ENCODE measurements around the gene COX14.

Gene COX14

DNA sequence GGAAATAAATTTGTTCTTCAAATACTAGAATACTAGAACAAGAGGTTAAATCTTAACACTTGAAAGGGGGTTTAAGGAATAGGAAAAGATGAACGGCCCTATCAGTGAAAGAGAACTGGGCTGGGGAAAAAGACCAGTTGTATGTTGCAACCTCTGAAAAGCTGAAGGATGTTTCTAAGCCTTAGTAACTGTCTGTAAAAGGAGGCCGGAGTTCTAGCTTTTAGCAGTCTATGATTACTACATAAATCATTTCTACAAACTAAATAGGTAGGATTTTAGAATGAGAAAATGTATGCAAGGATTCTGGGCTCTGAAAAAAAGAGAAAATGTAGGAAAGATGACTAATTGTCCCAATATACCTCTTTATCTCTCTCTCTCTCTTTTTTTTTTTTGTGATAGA lies 50.2 kb downstream of the COX14 start:
- TF ChIP-seq, protein P1, sequence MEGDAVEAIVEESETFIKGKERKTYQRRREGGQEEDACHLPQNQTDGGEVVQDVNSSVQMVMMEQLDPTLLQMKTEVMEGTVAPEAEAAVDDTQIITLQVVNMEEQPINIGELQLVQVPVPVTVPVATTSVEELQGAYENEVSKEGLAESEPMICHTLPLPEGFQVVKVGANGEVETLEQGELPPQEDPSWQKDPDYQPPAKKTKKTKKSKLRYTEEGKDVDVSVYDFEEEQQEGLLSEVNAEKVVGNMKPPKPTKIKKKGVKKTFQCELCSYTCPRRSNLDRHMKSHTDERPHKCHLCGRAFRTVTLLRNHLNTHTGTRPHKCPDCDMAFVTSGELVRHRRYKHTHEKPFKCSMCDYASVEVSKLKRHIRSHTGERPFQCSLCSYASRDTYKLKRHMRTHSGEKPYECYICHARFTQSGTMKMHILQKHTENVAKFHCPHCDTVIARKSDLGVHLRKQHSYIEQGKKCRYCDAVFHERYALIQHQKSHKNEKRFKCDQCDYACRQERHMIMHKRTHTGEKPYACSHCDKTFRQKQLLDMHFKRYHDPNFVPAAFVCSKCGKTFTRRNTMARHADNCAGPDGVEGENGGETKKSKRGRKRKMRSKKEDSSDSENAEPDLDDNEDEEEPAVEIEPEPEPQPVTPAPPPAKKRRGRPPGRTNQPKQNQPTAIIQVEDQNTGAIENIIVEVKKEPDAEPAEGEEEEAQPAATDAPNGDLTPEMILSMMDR (conservative IDR thresholded peaks at IDR 0.05), result no peak
- no peak overlapping the region for H3K27ac ChIP-seq

DNA sequence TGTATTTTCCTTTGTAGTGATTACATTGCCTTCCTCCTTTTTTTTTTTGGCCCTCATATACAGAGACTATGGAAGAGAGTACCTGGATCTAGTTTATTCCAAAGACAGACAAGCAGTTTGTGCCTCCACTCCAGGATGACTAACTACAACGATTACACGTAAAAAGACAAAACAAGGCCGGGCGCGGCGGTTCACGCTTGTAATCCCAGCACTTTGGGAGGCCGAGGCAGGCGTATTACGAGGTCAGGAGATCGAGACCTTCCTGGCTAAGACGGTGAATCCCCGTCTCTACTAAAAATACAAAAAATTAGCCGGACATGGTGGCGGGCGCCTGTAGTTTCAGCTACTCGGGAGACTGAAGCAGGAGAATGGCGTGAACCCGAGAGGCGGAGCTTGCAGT lies 52.9 kb downstream of the COX14 start:
- no peak overlapping the region for H3K27ac ChIP-seq
- TF ChIP-seq, protein P1 (conservative IDR thresholded peaks at IDR 0.05), result no peak

DNA sequence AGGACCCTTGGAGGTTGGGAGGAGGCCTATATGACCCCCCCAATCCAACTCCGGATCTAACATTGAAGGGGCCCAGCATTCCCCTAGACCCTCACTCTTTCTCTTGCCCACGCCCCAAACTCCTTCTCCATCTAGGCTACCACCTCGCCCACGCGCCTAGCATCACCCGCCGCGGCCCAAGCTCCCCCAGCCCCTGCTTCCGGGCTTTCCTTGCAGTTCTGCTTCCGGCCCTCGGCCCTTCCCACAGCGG lies 54.7 kb downstream of the COX14 start:
- peak overlapping the region; percentile 87 for H3K27ac ChIP-seq

DNA sequence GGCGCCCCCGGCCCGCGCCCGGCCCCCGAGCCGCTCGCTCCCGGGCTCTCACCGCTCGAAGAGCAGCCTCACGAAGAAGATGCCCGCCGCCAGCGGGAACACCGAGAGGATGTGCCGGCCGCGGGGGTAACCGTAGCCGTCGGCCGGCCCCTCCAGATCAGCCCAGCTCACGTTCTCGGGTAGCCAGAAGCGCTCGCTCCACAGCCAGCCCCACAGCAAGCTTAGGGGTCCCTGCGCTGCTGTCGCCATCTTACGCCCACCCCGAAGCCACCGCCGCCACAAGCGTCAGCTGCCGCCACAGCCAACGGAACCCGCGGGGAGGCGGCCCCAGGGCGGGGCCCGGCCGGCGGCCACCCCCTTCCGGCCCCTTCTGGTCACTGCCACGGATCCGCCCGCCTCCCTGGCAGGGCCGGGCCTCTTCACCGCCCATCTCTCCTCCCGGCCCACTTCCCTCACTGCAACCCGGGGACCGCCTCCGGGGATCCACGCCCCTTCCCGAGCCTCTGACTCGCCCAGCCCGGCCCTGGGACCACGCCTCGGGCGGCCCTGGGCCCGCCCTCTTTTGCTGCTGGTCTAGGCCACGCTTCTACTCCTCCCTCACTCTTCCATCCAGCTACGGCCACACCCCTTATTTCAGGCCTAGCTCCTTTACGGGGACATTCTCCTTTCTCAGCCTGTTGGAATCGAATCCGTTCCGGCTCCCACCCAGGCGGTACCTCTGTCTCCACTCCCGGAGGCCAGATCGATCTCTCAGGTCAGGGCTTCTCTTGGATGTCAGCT lies 55.2 kb downstream of the COX14 start, which contains the start of gene CERS5:
CERS5 (minus strand) TSS at position 321 of the 780 bp plus-strand sequence; CDS start at position 249, 72 bp downstream.
- peak within 1 kb of the TSS; percentile 87 for H3K27ac ChIP-seq
- TF ChIP-seq, protein P1 (conservative IDR thresholded peaks at IDR 0.05), result peak; percentile 10; the same call in 1 of the 2 replicates

More for the DNA sequence above, 54.7 kb downstream of the COX14 start:
- TF ChIP-seq, protein P1 (conservative IDR thresholded peaks at IDR 0.05), result no peak

Data from VCaP (cell line).